Urinary bladder (tissue), 4 donors: ENCODE data around the gene EFEMP2. TPM values are rescaled to one million over a fixed set of nuclear protein-coding genes. Genes with fewer than 3 reads are reported as not detected.
A peak's percentile ranks its signal among the peaks of the same experiment; 100 is the strongest.
"Not testable (repeated sequence)": the region's sequence is repeated elsewhere in the genome, so short reads cannot be mapped to it uniquely, and the experiment has no call there.

ENCODE experiments used
- DNase-seq: peaks from one replicate; pipeline ENCODE4 v3.0.0-alpha.2; 2015; ENCODE audit errors: extremely low spot score
- H3K27ac ChIP-seq: one replicate; pipeline ENCODE4 v1.5.1; 2013; ENCODE audit warnings: low read depth, mild to moderate bottlenecking, moderate library complexity
- H3K36me3 ChIP-seq: one replicate; pipeline ENCODE4 v1.6.1; 2013; ENCODE audit warnings: mild to moderate bottlenecking, moderate library complexity; ENCODE audit not compliant: insufficient read depth
- H3K4me1 ChIP-seq: one replicate; pipeline ENCODE4 v1.6.1; 2013; ENCODE audit warnings: mild to moderate bottlenecking, moderate library complexity; ENCODE audit not compliant: insufficient read depth
- H3K4me3 ChIP-seq: one replicate; pipeline ENCODE4 v1.5.1; 2013; ENCODE audit warnings: low read depth, low read length
- WGBS: extraction: QIAGEN DNeasy Blood & Tissue Kit; methylation state at CpG from one replicate; pipeline ENCODE4 v1.1.7; 2013; 5-methylcytosine and 5-hydroxymethylcytosine counted together
- polyA plus RNA-seq: library from polyadenylated mRNA; stranded (reverse); fragments of 200-250 nt; gene quantifications from one replicate; pipeline ENCODE4 v1.2.3, GENCODE V29; 2013
- total RNA-seq: library from RNA; depleted of rRNA; stranded (reverse); fragments of >200 nt; gene quantifications from one replicate; pipeline ENCODE4 v1.2.3, GENCODE V29; 2014
- donor health status: healthy with polysubstance abuse.
- donor health status: healthy.

EFEMP2 gene
- total and polyA plus RNA-seq, 2 donors: 43.3 to 120 TPM

DNA sequence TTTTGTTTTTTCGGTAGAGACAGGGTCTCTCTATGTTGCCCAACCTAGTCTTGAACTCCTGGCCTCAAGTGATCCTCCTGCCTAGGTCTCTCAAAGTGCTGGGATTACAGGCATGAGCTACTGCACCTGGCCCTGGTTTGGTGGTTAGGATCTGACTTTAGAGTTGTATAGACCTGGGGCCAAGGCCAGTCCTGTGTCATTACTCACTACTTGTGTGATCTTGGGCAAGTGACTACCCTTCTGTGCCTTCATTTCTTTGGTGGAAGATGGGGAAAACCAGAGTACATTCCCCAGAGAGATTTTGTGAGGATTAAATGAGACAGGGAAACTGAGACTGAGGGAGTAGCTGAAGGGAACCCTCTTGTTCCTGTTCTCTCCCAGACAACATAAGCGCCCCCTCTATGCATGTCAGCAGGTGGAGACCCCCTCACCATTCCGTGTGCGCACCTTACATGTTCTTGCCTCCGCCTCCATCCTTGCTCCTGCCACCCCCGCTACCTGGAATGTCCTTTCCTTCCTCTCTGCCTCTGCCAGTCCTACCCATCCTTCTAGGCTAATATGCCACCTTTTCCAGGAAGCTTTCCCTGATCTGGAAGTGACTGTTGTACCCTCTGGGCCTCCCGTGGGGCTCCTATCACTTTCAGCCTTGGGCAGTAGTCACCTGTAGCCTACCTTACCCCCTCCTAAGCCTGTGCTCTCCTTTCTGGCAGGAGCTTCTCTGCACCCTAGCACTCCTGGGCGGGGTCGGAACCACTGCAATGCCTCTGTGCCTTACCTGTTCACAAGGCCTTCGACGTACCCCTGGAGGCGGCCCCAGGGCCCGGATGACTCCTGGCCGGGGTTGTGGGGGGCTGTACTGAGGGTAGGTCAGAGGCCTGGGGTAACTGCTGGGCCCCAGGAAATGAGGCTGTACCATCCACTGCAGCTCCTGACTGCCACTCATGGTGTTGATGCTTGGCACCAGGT is 23.7 kb upstream of the EFEMP2 start:
- no peaks in the 10 kb centered on the region for H3K4me1 ChIP-seq

DNA sequence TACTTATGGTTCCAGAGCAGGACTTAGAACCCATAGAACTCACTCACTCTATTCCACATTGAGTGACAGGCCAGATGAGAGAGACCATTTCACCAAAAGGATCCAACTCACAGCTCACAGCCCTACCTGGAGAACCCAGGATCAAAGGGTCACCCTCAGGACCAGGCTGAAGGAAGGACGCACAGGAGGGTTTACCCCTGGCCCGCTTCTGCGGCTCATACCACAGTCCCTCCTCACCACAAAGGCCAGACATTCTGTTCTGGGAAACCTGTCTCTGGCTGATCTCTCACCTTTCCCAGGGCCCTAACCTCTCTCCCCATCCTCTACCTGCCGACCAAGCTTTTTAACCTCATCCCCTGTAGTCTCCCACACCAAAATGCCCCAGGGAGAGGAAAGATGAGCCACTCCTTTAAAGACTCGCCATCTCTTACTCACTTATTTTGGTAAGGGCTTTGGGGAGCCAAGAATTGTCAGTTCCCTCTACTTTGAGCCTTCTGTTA is 22.9 kb upstream of the EFEMP2 start:
- Histone ChIP-seq H3K27ac (no peak overlapping the region), H3K4me3 (no peak overlapping the region), H3K4me1 (no peaks in the 10 kb centered on the region), H3K36me3 (no peaks in the 10 kb centered on the region)
- no peak for DNase-seq
- 94% methylated on average over 5 of the region's 5 CpGs for WGBS

More for the DNA sequence above, 23.7 kb upstream of the EFEMP2 start:
- no peak for DNase-seq
- Histone ChIP-seq H3K36me3 (no peaks in the 10 kb centered on the region), H3K27ac (no peak overlapping the region), H3K4me3 (no peak overlapping the region)
- 91% methylated on average over 14 of the region's 14 CpGs for WGBS

DNA sequence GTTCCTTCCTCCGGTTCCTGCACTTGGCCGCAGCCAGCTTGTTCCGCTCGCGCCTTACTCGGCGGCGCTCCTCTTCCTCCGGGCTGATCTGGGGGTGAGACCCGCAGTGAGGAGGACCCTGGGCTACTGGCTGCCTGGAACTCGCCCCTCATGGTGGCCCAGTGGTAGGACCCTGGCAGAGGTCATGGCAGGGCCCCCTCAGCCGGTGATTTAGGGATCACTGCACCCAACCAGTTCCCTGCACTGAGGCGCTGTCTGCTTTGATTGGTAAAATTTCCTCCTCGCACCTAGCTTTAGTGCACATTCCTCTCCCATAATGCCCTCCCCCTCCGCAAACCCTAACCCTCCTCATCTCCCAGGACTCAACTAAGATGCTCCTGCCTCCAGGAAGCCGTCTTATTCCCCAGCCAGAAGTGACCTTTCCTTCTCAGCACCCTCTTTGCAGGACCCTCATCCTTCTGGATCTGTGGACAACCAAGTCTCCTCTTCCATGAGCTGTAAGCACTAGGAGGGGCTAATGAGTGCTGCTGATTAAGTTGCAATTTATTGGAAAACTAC is 21.5 kb upstream of the EFEMP2 start:
- Histone ChIP-seq H3K4me1 (no peaks in the 10 kb centered on the region), H3K27ac (peak overlapping the region; percentile 40), H3K36me3 (no peaks in the 10 kb centered on the region), H3K4me3 (peak overlapping the region; percentile 7)
- DNase-seq: no peak
- 77% methylated on average over 16 of the region's 16 CpGs for WGBS

DNA sequence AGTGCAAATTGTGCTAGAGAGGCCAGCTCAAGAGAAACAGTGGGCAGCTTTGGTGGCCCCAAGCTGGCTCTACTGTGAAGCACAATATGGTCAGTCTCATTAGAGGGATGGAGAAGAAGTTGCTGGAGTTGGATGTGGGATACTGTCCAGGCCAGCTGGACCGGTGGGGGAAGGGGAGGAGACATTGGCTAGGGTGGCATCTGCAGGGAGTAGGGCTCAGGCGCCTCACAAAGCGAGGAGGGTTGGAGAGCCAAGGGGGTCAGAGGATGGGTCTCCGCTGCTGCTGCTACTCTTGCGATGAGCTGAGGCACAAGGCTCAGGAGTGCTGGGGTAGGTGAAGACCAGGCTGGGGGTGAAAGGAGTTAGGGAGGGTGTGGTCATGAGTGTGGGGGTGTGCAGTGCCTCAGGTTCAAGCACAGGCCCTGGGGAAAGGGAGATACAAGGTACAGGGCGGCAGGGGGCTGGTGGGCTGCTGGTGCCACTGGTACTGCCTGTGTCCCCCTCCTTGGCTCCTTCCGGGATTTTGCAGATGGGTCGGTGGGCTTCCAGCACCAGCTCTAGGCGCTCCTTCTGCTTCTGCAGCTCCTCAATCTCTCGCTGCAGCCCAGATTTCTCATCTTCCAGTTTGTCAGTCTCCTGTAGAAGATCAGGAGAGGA is 20.2 kb upstream of the EFEMP2 start:
- 69% methylated on average over 10 of the region's 10 CpGs for WGBS
- Histone ChIP-seq H3K27ac (peak overlapping the region; percentile 4), H3K4me3 (no peak overlapping the region), H3K4me1 (no peaks in the 10 kb centered on the region), H3K36me3 (no peaks in the 10 kb centered on the region)
- DNase-seq: no peak

DNA sequence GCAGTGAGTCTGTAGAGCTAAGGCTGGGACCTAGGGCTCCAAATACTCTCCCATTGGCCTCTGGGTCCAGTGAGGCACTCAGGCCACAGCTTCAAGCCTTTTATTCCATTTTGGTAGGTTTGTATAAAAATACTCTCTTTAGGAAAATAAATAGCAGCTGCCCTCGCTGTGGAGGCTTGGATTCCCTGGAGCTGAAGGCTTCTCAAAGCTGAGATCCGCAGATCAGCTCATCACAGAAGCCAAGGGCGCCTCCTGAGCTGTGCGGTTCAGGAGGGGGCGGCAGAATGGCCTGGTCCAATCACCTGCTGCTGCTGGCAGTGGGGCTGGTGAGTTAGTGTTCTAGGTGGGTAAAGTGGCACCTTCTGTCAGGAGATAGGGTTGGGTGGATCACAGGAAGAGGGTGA is 19.5 kb upstream of the EFEMP2 start:
- H3K27ac ChIP-seq, DNase-seq, H3K4me1 ChIP-seq, H3K36me3 ChIP-seq: not testable (repeated sequence)
- peak overlapping the region; percentile 61 for H3K4me3 ChIP-seq
- 61% methylated on average over 5 of the region's 5 CpGs for WGBS

DNA sequence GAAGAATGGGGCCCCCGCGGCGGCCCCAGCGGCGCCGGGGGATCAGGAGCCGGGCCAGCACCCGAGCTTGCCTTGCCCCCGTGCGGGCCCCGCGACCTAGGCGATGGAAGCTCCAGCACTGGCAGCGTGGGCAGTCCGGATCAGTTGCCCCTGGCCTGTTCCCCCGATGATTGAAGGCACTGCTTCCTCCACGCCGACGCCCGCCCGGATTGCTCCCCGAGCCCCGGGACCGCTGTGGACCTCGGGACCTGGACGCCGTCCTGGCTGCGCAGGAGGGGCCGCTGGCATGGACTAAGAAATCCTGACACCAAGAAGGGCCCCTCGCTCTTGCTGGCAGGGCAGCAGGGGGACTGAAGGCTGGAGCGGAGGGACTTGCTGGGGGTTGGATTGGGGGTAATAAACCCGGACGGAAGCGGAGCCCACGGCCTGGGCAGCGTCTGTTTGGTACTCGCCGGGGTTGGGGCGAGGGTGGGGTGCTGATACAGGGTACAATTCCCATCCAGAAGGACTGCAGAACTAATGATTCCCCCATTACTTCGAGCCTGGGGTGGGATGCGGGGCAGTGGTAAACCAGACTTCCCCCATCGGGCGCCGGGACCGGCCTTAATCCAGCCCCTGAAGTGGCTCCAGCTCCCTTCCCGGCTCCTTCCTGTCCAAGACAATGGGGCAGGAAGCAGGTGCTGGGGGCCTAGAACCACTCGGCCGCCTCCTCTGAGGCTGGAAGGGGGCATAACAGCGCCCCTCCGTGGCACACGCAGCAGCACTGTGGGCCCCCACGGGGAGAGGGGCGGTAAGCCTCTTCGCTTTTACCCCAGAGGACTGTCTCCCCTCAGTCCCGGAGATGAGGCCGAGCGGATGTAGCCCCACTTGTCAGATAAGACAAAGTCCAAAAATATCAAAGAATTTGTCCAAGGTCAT is 18.9 kb upstream of the EFEMP2 start:
- H3K4me1 ChIP-seq: no peaks in the 10 kb centered on the region
- no peaks in the 10 kb centered on the region for H3K36me3 ChIP-seq
- WGBS: 3% methylated on average over 57 of the region's 57 CpGs
- peak overlapping the region; percentile 61 for H3K4me3 ChIP-seq
- no peak for DNase-seq
- H3K27ac ChIP-seq: peak overlapping the region; percentile 90

DNA sequence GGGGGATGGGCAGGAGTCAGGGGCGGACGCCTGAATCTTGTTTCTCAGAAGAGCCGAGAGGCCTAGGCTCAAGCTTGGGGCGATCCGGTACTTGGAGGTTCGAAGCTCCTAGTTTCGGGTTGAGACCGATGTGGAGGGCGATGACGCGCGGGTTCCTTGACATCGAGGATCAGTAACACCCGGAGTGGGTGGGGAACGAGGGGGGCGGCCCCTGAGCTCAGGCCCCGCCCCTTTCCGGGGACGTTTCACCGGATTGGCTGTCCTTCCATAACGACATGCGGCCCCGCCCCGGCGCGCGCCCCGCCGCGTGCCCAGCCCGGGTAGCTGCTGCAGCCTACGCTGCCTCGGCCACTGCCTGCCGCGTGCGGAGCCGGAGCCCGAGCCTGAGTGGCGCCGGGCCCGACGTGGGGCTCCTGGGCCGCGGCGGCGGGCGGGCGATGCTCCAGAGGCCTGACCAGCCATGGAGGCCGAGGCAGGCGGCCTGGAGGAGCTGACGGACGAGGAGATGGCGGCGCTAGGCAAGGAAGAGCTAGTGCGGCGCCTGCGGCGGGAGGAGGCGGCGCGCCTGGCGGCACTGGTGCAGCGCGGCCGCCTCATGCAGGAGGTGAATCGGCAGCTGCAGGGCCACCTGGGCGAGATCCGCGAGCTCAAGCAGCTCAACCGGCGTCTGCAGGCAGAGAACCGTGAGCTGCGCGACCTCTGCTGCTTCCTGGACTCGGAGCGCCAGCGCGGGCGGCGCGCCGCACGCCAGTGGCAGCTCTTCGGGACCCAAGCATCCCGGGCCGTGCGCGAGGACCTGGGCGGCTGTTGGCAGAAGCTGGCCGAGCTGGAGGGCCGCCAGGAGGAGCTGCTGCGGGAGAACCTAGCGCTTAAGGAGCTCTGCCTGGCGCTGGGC is 18.0 kb upstream of the EFEMP2 start, which contains the start of gene CCDC85B:
Gene CCDC85B (plus strand): TSS at position 350 of the 895 bp plus-strand sequence. CDS start 111 bp downstream, at position 461.
- Histone ChIP-seq H3K27ac (peak within 1 kb of the TSS; percentile 90), H3K36me3 (no peaks in the 10 kb centered on the region), H3K4me1 (no peaks in the 10 kb centered on the region), H3K4me3 (peak within 1 kb of the TSS; percentile 61)
- WGBS: under 1% methylated on average over 94 of the region's 94 CpGs
- peak; percentile 91 for DNase-seq

DNA sequence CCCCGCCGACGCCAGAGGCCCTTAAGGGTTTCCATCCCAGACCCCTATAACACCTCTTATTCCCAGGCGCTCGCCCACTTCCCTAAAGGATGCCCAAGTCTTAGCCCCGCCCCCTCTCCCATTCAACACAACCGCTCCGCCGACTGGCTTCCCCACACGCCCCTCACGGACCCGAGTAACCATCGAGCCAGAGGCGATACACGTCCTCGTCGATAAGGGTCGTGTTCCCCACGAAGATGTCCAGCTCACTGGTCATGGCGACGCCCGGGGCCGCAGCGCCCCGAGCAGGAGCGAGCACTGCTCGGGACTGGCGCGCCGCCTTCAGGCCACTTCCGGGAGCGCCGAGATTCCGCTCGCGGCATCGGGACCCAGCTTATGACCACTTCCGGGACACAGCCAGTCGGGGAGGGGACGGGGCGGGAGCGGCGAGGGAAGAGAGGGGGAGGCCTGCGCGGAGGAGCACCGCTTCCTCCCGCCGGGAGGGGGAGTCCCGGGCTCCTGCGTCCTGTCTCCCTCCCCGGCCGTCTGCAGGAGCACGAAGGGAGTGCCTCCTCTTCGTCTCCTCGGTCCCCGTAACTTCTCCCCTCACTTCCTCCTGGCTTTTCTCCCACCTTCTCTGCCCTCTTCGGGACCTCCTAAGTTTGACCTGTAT is 15.7 kb upstream of the EFEMP2 start, which contains the start of gene FIBP:
Gene FIBP (minus strand): TSS at position 309 of the 652 bp plus-strand sequence. CDS start 53 bp downstream, at position 256.
- H3K36me3 ChIP-seq: no peaks in the 10 kb centered on the region
- under 1% methylated on average over 57 of the region's 57 CpGs for WGBS
- peak within 1 kb of the TSS; percentile 51 for H3K4me3 ChIP-seq
- peak within 1 kb of the TSS; percentile 91 for H3K27ac ChIP-seq
- no peaks in the 10 kb centered on the region for H3K4me1 ChIP-seq
- peak; percentile 91 for DNase-seq

DNA sequence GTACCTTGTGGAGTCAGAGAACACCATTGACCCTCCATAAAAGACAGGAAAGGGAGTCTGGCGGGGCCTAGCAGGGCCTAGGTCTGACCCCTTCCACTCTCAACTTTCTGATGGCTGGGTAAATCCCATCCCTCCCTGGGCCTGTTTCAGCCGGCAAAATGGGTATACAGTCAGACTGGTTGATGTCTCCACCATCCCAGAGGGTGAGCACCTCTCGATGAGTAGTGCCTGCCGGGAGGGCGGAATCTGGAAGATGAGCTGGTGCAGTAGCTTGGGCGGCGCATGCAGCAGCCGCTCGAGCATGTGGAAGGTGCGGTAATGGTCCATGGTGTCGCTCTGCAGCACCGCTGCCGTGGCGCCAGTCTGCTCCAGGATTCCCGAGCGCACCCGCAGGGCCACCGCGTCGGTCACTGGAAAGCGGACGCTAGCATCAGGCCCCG is 15.1 kb upstream of the EFEMP2 start:
- no peak for DNase-seq
- Histone ChIP-seq H3K27ac (peak overlapping the region; percentile 83), H3K4me1 (no peaks in the 10 kb centered on the region), H3K4me3 (peak overlapping the region; percentile 51), H3K36me3 (no peaks in the 10 kb centered on the region)
- 3% methylated on average over 23 of the region's 23 CpGs for WGBS

DNA sequence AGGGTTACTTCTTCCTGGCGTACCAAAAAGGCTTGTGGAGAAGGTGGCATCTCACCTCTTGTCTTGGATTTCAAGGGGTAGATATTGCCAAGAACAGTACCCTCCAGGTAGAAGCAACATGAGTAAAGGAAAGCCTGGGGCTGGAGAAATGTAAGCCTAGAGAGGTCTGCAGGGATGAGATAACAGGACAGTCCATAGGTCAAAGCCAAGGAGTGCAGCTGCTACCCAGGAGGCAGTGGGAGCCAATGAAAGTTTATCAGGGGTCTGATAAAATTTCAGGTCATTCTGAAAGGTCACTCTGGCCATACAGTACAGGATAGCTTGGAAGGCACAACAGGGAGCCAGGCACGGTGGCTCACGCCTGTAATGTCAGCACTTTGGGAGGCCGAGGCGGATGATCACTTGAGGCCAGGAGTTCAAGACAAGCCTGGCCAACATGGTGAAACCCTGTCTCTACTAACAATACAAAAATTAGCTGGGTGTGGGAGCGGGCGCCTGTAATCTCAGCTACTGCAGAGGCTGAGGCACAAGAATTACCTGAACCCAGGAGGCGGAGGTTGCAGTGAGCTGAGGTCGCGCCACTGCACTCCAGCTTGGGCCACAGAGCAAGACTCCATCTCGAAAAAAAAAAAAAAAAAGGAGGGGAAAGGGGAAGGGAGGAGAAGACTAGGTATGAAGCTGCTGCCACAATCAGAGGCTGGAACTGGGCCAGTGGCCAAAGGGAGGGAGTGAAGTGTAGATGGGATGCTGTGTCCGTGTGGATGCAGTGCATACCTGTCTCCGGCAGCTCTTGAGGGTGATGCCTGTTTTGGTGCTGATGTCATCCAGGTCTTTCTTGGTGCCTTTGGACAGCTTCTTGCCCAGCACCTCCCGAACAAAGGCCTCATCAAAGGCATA is 14.5 kb upstream of the EFEMP2 start:
- Histone ChIP-seq H3K36me3 (no peaks in the 10 kb centered on the region), H3K4me3 (no peak overlapping the region), H3K4me1 (no peaks in the 10 kb centered on the region), H3K27ac (no peak overlapping the region)
- WGBS: 78% methylated on average over 14 of the region's 14 CpGs
- DNase-seq: no peak
